C4-2B (cell line): ENCODE data around the gene DNAAF5.
A peak's percentile ranks its signal among the peaks of the same experiment; 100 is the strongest.
"Not testable (repeated sequence)": the region's sequence is repeated elsewhere in the genome, so short reads cannot be mapped to it uniquely, and the experiment has no call there.

ENCODE experiments used
- H3K27ac ChIP-seq: fragments of 450-650 bp; 2 replicates; pipeline ENCODE4 v1.5.1; 2017
- ZFX ChIP-seq: fragments of 450-650 bp; IDR thresholded peaks from 2 replicates; pipeline ENCODE4 v1.6.1; 2017
- TF ChIP-seq, protein P1 (sequence below): fragments of 450-650 bp; conservative IDR thresholded peaks from 2 replicates; pipeline ENCODE4 v1.5.1; 2017; ENCODE audit warnings: mild to moderate bottlenecking

DNAAF5 gene

GRCh38 chr7:786472-787255 lies 60.2 kb downstream of the DNAAF5 start:
- no peak overlapping the region for H3K27ac ChIP-seq
- TF ChIP-seq, protein P1, sequence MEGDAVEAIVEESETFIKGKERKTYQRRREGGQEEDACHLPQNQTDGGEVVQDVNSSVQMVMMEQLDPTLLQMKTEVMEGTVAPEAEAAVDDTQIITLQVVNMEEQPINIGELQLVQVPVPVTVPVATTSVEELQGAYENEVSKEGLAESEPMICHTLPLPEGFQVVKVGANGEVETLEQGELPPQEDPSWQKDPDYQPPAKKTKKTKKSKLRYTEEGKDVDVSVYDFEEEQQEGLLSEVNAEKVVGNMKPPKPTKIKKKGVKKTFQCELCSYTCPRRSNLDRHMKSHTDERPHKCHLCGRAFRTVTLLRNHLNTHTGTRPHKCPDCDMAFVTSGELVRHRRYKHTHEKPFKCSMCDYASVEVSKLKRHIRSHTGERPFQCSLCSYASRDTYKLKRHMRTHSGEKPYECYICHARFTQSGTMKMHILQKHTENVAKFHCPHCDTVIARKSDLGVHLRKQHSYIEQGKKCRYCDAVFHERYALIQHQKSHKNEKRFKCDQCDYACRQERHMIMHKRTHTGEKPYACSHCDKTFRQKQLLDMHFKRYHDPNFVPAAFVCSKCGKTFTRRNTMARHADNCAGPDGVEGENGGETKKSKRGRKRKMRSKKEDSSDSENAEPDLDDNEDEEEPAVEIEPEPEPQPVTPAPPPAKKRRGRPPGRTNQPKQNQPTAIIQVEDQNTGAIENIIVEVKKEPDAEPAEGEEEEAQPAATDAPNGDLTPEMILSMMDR = peak; percentile 85
- TF ChIP-seq ZFX = no peak

DNA sequence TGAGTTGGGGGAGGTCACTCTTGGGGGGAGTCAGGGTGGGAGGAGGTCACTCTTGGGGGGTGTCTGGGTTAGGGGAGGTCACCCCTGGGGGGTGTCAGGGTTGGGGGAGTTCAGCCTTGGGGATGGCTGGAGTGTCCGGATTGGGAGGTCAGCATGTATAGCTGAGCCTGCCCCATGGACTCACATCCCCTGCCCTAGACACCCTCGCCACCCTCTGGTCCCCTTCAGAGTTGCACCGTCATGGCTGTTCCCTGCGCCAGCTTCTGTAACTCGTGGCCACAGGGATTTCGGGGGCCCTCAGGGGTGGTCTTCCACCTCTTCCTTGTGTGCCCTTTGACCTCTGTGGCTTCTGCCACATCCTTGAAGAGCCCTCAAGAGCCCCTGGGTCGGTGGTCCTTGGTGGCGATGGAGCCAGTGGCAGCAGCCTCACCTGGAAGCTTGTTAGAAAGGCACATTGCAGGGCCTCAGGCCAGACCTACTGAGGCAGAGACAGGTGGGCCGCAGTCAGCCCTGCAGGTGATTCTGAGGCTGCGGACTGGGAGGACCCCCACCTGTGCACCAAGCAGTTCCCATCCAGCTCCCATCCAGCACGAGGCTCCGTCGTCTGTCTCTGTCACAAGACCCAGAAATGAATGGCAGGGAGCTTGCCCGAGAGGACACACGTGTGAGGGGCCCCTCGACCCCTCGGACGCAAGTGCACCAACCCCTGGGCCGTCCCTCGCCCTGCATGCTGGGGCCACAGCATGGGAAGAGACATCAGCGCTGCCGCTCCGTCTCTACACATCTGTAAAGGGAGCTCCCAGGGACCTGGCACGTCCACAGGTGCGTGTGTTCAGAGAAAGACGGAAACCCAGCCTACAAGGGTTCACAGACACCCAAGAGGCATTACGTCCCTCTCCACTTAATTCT lies 61.1 kb downstream of the DNAAF5 start:
- no peak for TF ChIP-seq ZFX
- TF ChIP-seq, protein P1 = no peak

DNA sequence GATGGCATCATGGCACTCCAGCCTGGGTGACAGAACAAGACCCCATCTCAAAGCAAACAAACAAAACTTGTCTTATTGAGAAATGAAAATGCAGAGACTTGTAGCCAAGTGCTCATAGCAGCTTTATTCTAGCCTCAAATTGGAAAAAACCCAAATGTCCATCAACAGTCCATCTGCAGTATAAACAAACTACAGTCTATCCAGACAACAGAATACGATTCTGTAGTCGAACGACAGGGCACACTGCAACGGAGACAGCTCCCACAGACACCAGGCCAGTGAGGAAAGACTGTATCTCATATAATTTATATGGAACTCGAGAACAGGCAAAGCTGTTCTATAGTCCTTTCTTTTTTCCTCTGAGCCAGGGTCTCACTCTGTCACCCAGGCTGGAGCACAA lies 65.0 kb downstream of the DNAAF5 start:
- TF ChIP-seq, protein P1 = no peak
- no peak for TF ChIP-seq ZFX

More for the DNA sequence above, 61.1 kb downstream of the DNAAF5 start:
- no peak overlapping the region for H3K27ac ChIP-seq

GRCh38 chr7:794207-794606 lies 67.7 kb downstream of the DNAAF5 start:
- H3K27ac ChIP-seq = no peak overlapping the region
- TF ChIP-seq, protein P1 = no peak
- no peak for TF ChIP-seq ZFX

More for the DNA sequence above, 65.0 kb downstream of the DNAAF5 start:
- H3K27ac ChIP-seq = no peak overlapping the region

DNA sequence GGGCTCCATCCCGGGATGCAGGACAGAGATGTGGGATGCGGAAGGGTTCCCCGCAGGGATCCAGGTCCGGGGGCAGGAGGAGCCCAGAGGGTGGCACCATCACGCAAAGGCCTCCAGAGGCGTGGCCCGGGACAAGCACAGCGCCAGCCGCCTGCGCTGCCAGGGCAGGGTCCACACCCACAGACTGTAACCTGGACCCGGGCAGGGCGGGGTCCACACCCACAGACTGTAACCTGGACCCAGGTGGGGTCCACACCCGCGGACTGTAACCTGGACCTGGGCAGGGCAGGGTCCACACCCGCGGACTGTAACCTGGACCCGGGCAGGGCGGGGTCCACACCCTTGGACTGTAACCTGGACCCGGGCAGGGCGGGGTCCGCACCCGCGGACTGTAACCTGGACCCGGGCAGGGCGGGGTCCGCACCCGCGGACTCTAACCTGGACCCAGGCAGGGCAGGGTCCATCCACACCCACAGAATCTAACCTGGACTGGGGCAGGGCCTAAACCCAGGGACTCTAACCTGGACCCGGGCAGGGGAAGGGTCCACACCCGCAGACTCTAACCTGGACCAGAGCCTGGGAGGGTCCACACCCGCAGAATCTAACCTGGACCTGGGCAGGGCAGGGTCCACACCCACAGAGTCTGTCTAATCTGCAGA lies 68.3 kb downstream of the DNAAF5 start:
- no peak overlapping the region for H3K27ac ChIP-seq

GRCh38 chr7:796434-797169 lies 70.1 kb downstream of the DNAAF5 start:
- H3K27ac ChIP-seq = not testable (repeated sequence)

More for the DNA sequence above, 68.3 kb downstream of the DNAAF5 start:
- no peak for TF ChIP-seq ZFX
- TF ChIP-seq, protein P1 = no peak

DNA sequence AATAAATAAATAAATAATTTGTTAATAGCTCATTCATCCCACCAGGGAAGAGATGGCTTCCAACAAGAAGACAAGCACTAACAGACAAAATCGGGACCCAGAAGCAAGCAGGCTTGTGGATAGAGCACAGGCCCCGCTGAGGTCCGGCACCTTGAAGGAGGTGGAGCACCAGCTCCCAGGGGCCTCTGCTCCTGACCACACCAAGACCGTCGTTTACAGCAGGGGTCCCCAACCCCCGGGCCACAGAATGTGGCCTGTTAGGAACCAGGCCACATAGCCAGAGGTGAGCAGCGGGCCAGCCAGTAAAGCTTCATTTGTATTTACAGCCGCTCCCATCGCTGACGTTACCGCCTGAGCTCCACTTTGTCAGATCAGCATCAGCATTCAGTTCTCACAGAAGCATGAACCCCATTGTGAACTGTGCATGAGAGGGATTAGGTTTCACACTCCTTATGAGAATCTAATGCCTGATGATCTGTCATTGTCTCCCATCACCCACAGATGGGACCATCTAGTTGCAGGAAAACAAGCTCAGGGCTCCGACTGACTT lies 72.5 kb downstream of the DNAAF5 start:
- TF ChIP-seq, protein P1 = no peak
- no peak for TF ChIP-seq ZFX
- H3K27ac ChIP-seq = no peak overlapping the region
